ENCODE data around the gene SLC22A7. TPM values are rescaled to one million over a fixed set of nuclear protein-coding genes. Genes with fewer than 3 reads are reported as not detected.

SLC22A7 gene
- total RNA-seq, 2 experiments from 2014 or later: not detected

GRCh38 chr6:43280234-43280633 is 17.8 kb upstream of the SLC22A7 start:
- no peak overlapping the region for H3K27ac Mint-ChIP-seq
- H3K4me1 Mint-ChIP-seq (ENCODE audit: low read depth): peaks cover 6% of the 10 kb centered on the region
- CTCF ChIA-PET: interaction anchor here (1.2 kb wide), 1 partner anchor 28 kb away, joined by 7 read pairs; the partner anchor contains the start of gene CRIP3
- no peaks in the 10 kb centered on the region for H3K9me3 Mint-ChIP-seq
- intact Hi-C loops (cut with micrococcal nuclease): no loop called here
- no peak for TF ChIP-seq CTCF (IDR thresholded peaks at IDR 0.05)
- ATAC-seq (no peak), DNase-seq (no peak)
- no peak overlapping the region for H3K4me3 Mint-ChIP-seq
- no peaks in the 10 kb centered on the region for H3K36me3 Mint-ChIP-seq (ENCODE audit: low read depth)
- peaks cover 27% of the 10 kb centered on the region for H3K27me3 Mint-ChIP-seq
- POLR2A ChIA-PET: interaction anchor here (0.8 to 1.3 kb wide), 2 partner anchors 14 to 216 kb away, joined by 3 to 4 read pairs; no protein-coding TSS in a partner anchor

GRCh38 chr6:43282060-43282459 is 16.0 kb upstream of the SLC22A7 start:
- ChIA-PET CTCF (no interaction called here), POLR2A (no interaction called here)
- Mint-ChIP-seq H3K36me3 (ENCODE audit: low read depth) (no peaks in the 10 kb centered on the region), H3K4me1 (ENCODE audit: low read depth) (no peaks in the 10 kb centered on the region), H3K4me3 (no peak overlapping the region), H3K9me3 (no peaks in the 10 kb centered on the region), H3K27me3 (peaks cover 30% of the 10 kb centered on the region), H3K27ac (no peak overlapping the region)
- intact Hi-C loops (cut with micrococcal nuclease): no loop called here
- DNase-seq (no peak), ATAC-seq (no peak)
- TF ChIP-seq CTCF (IDR thresholded peaks at IDR 0.05): no peak

- intact Hi-C loops (cut with micrococcal nuclease): no loop called here
- no peak for TF ChIP-seq CTCF (IDR thresholded peaks at IDR 0.05)
- H3K27ac Mint-ChIP-seq: no peak overlapping the region
- H3K9me3 Mint-ChIP-seq: no peaks in the 10 kb centered on the region
- H3K36me3 Mint-ChIP-seq (ENCODE audit: low read depth): no peaks in the 10 kb centered on the region
- H3K4me3 Mint-ChIP-seq: no peak overlapping the region
- DNase-seq (no peak), ATAC-seq (no peak)
- ChIA-PET CTCF (no interaction called here), POLR2A (no interaction called here)
- peaks cover 28% of the 10 kb centered on the region for H3K27me3 Mint-ChIP-seq
- H3K4me1 Mint-ChIP-seq (ENCODE audit: low read depth): no peaks in the 10 kb centered on the region
Observed at GRCh38 chr6:43282636-43283513, 15.2 kb upstream of the SLC22A7 start.

DNA sequence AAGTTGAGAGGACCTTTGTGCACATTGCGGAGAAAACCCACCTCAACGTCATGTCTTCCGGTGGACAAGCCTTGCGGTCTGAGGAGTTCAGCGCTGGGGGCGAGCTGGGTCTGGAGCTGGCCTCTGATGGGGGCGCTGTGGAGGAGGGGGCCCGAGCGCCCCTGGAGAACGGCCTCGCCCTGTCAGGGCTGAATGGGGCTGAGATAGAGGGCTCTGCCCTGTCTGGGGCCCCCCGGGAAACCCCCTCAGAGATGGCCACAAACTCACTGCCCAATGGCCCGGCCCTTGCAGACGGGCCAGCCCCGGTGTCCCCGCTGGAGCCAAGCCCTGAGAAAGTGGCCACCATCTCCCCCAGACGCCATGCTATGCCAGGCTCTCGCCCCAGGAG is 14.6 kb upstream of the SLC22A7 start:
- no peaks in the 10 kb centered on the region for H3K36me3 Mint-ChIP-seq (ENCODE audit: low read depth)
- no peak for DNase-seq
- H3K4me1 Mint-ChIP-seq (ENCODE audit: low read depth): no peaks in the 10 kb centered on the region
- no peak for TF ChIP-seq CTCF (IDR thresholded peaks at IDR 0.05)
- H3K27ac Mint-ChIP-seq: no peak overlapping the region
- peaks cover 28% of the 10 kb centered on the region for H3K27me3 Mint-ChIP-seq
- intact Hi-C loops (cut with micrococcal nuclease): no loop called here
- H3K9me3 Mint-ChIP-seq: no peaks in the 10 kb centered on the region
- POLR2A ChIA-PET: no interaction called here
- no peak overlapping the region for H3K4me3 Mint-ChIP-seq
- no peak for ATAC-seq
- CTCF ChIA-PET: no interaction called here

GRCh38 chr6:43283905-43284304 is 14.2 kb upstream of the SLC22A7 start:
- no peak for ATAC-seq
- Mint-ChIP-seq H3K9me3 (no peaks in the 10 kb centered on the region), H3K27ac (no peak overlapping the region), H3K36me3 (ENCODE audit: low read depth) (no peaks in the 10 kb centered on the region), H3K27me3 (peaks cover 28% of the 10 kb centered on the region), H3K4me3 (no peak overlapping the region), H3K4me1 (ENCODE audit: low read depth) (no peaks in the 10 kb centered on the region)
- no peak for DNase-seq
- POLR2A ChIA-PET: no interaction called here
- intact Hi-C loops (cut with micrococcal nuclease): no loop called here
- TF ChIP-seq CTCF (IDR thresholded peaks at IDR 0.05): no peak
- CTCF ChIA-PET: no interaction called here
